Loucy (cell line): Measurements from ENCODE around the gene GPHN.

Experiments
- EZH2phosphoT487 ChIP-seq: fragments of 200-600 bp; IDR thresholded peaks from 2 replicates; pipeline ENCODE4 v1.6.1; 2018; ENCODE audit warnings: antibody characterized with exemption, mild to moderate bottlenecking, moderate library complexity, borderline replicate concordance
- TF ChIP-seq, protein P1 (sequence below): fragments of 200-600 bp; sonication (generic); conservative IDR thresholded peaks from 2 replicates; pipeline ENCODE4 v1.5.1; 2014; ENCODE audit warnings: mild to moderate bottlenecking, antibody characterized with exemption, low read length

DNA sequence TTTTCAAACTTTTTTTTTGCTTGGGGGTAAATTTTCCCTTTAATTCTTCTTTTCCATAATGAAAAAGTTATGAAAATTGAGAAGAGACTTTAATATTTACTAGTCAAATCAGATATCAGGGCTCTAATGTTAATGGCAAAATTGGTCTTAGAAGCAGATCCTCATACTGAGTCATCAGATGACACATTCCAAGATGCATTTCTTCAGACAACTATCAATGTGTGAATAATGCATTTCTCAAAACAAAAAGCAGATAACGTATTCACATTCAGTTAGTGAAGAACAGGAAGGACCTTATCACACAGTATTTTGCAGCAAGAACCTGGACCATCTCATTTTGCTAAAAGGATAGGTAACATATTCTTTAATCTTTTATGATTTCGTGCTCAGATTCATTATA, 130.7 kb downstream of the GPHN start:
- TF ChIP-seq, protein P1, sequence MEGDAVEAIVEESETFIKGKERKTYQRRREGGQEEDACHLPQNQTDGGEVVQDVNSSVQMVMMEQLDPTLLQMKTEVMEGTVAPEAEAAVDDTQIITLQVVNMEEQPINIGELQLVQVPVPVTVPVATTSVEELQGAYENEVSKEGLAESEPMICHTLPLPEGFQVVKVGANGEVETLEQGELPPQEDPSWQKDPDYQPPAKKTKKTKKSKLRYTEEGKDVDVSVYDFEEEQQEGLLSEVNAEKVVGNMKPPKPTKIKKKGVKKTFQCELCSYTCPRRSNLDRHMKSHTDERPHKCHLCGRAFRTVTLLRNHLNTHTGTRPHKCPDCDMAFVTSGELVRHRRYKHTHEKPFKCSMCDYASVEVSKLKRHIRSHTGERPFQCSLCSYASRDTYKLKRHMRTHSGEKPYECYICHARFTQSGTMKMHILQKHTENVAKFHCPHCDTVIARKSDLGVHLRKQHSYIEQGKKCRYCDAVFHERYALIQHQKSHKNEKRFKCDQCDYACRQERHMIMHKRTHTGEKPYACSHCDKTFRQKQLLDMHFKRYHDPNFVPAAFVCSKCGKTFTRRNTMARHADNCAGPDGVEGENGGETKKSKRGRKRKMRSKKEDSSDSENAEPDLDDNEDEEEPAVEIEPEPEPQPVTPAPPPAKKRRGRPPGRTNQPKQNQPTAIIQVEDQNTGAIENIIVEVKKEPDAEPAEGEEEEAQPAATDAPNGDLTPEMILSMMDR, result no peak
- TF ChIP-seq EZH2phosphoT487, result no peak
